HepG2 (cell line): ENCODE measurements around the gene MYL6. TPM values are rescaled to one million over a fixed set of nuclear protein-coding genes. Genes with fewer than 3 reads are reported as not detected.

Experiments
- CAMTA2 ChIP-seq: sonication (generic); formaldehyde crosslinking; IDR thresholded peaks from 2 replicates; pipeline ENCODE4 v1.4.0; 2020; ENCODE audit warnings: mild to moderate bottlenecking, missing genetic modification reagents, borderline replicate concordance
- CEBPB ChIP-seq: IDR thresholded peaks from 2 replicates; pipeline ENCODE4 v1.6.1; 2011; ENCODE audit warnings: low read depth, low read length, improper control_type of control experiment, borderline replicate concordance
- GATAD1 ChIP-seq: IDR thresholded peaks from 2 replicates; pipeline ENCODE4 v1.6.1; 2016; ENCODE audit warnings: missing genetic modification reagents, missing compliant biosample characterization
- GTF3A ChIP-seq: sonication (generic); formaldehyde crosslinking; conservative IDR thresholded peaks from 2 replicates; pipeline ENCODE4 v1.4.0; 2020; ENCODE audit warnings: mild to moderate bottlenecking, missing genetic modification reagents
- HIC2 ChIP-seq: sonication (generic); formaldehyde crosslinking; IDR thresholded peaks from 2 replicates; pipeline ENCODE4 v1.9.0; 2022; ENCODE audit warnings: low read depth, missing genetic modification reagents
- KLF6 ChIP-seq: IDR thresholded peaks from 2 replicates; pipeline ENCODE4 v1.8.0; 2016; ENCODE audit warnings: missing biosample characterization, missing genetic modification reagents
- MEIS2 ChIP-seq: sonication (generic); formaldehyde crosslinking; IDR thresholded peaks from 2 replicates; pipeline ENCODE4 v1.9.0; 2021; ENCODE audit warnings: mild to moderate bottlenecking, missing genetic modification reagents
- NBN ChIP-seq: fragments of 450-650 bp; conservative IDR thresholded peaks from 2 replicates; pipeline ENCODE4 v1.6.1; 2017
- NCOA2 ChIP-seq: sonication (generic); formaldehyde crosslinking; IDR thresholded peaks from 2 replicates; pipeline ENCODE4 v1.8.0; 2022; ENCODE audit warnings: inconsistent platforms
- NR2F6 ChIP-seq, 2 experiments: IDR thresholded peaks; 2 replicates each; pipeline ENCODE4 v1.6.1; 2016; ENCODE audit warnings: antibody characterized with exemption in 1 of 2, mild to moderate bottlenecking in 1 of 2
- PAF1 ChIP-seq: IDR thresholded peaks from 2 replicates; pipeline ENCODE4 v1.6.1; 2016; ENCODE audit warnings: missing genetic modification reagents, missing compliant biosample characterization
- PLRG1 ChIP-seq: fragments of 450-650 bp; conservative IDR thresholded peaks from 2 replicates; pipeline ENCODE4 v1.6.1; 2016
- RCOR2 ChIP-seq: IDR thresholded peaks from 2 replicates; pipeline ENCODE4 v1.6.1; 2016; ENCODE audit warnings: missing biosample characterization, missing genetic modification reagents
- RXRA ChIP-seq: sonication (generic); formaldehyde crosslinking; IDR thresholded peaks from 2 replicates; pipeline ENCODE4 v1.5.1; 2020; ENCODE audit warnings: missing genetic modification reagents
- STAT5B ChIP-seq: sonication (generic); formaldehyde crosslinking; IDR thresholded peaks from 2 replicates; pipeline ENCODE4 v1.4.0; 2020; ENCODE audit warnings: missing genetic modification reagents
- STAT6 ChIP-seq: sonication (generic); formaldehyde crosslinking; IDR thresholded peaks from 2 replicates; pipeline ENCODE4 v1.4.0; 2020; ENCODE audit warnings: missing genetic modification reagents, mild to moderate bottlenecking, borderline replicate concordance
- TCF12 ChIP-seq, 2 experiments: fragments of 450-650 bp in 1 of 2; sonication (generic) in 1 of 2; formaldehyde crosslinking in 1 of 2; IDR thresholded peaks; 2 replicates each; pipeline versions ENCODE4 v1.6.1 to v1.8.0; 2017 to 2022; ENCODE audit warnings: antibody characterized with exemption in 1 of 2, mild to moderate bottlenecking in 1 of 2, missing genetic modification reagents in 1 of 2, moderate library complexity in 1 of 2
- TERF1 ChIP-seq: sonication (generic); formaldehyde crosslinking; IDR thresholded peaks from 2 replicates; pipeline ENCODE4 v1.8.0; 2022; ENCODE audit warnings: mild to moderate bottlenecking, missing genetic modification reagents, moderate library complexity
- TRIM22 ChIP-seq: fragments of 450-650 bp; IDR thresholded peaks from 2 replicates; pipeline ENCODE4 v1.6.1; 2017
- ZBTB8A ChIP-seq: sonication (generic); formaldehyde crosslinking; IDR thresholded peaks from 2 replicates; pipeline ENCODE4 v1.4.0; 2020; ENCODE audit warnings: mild to moderate bottlenecking, low read depth, missing genetic modification reagents, borderline replicate concordance
- ZFP90 ChIP-seq: sonication (generic); formaldehyde crosslinking; IDR thresholded peaks from 2 replicates; pipeline ENCODE4 v1.8.0; 2022; ENCODE audit warnings: missing genetic modification reagents, mild to moderate bottlenecking, inconsistent platforms, borderline replicate concordance
- ZNF543 ChIP-seq: sonication (generic); formaldehyde crosslinking; IDR thresholded peaks from 2 replicates; pipeline ENCODE4 v1.4.0; 2020; ENCODE audit warnings: mild to moderate bottlenecking, missing genetic modification reagents
- ZNF724P ChIP-seq: sonication (generic); formaldehyde crosslinking; IDR thresholded peaks from 2 replicates; pipeline ENCODE4 v1.8.0; 2022; ENCODE audit warnings: missing genetic modification reagents, borderline replicate concordance
- polyA plus RNA-seq, 8 experiments: library from polyadenylated mRNA; depleted of rRNA in 3 of 8; stranded (reverse) in 7 of 8; unstranded in 1 of 8; fragments of >200 nt; fragmentation: Illumina TruSeq in 4 of 8; extraction: Trizol in 4 of 8; gene quantifications; 2 replicates each; pipeline versions ENCODE4 v1.2.1 to v1.2.3, GENCODE V29; 2011 to 2016; ENCODE audit warnings: low read depth in 4 of 8, missing spikeins in 1 of 8, mixed read lengths in 1 of 8; ENCODE audit not compliant: insufficient read depth in 1 of 8
- total RNA-seq, 5 experiments: library from RNA; depleted of rRNA; stranded (reverse); fragments of >200 nt; fragmentation: Illumina TruSeq; extraction: Trizol; gene quantifications; 2 replicates each; pipeline ENCODE4 v1.2.3, GENCODE V29; 2016; ENCODE audit warnings: low read depth in 1 of 5

MYL6 gene
- total and polyA plus RNA-seq, 2 of the 13 experiments (the other 11 are each of a cell fraction or from before 2014, with no cell fraction given) = 1,127 to 1,192 TPM

- TF ChIP-seq CEBPB (peak; percentile 24; the same call in 1 of the 2 replicates), MEIS2 (CRISPR knock-in tag) (no peak), TRIM22 (no peak), GATAD1 (no peak), RXRA (no peak), STAT5B (CRISPR knock-in tag) (no peak), TCF12 (IDR thresholded peaks at IDR 0.05) (no peak), TCF12 (CRISPR knock-in tag; IDR thresholded peaks at IDR 0.05) (no peak), PLRG1 (no peak), ZNF543 (no peak), ZNF724P (no peak), ZBTB8A (CRISPR knock-in tag) (no peak), ZFP90 (CRISPR knock-in tag) (no peak), CAMTA2 (CRISPR knock-in tag) (no peak), NCOA2 (CRISPR knock-in tag) (no peak), HIC2 (CRISPR knock-in tag) (peak; percentile 52; the same call in 1 of the 2 replicates), NR2F6 (IDR thresholded peaks at IDR 0.05) (no peak; the same call in 1 of the 2 replicates), NR2F6 (CRISPR knock-in tag; IDR thresholded peaks at IDR 0.05) (peak; percentile 13; the same call in 1 of the 2 replicates), PAF1 (CRISPR knock-in tag) (no peak), STAT6 (CRISPR knock-in tag) (no peak), RCOR2 (CRISPR knock-in tag) (no peak), TERF1 (CRISPR knock-in tag) (no peak), KLF6 (no peak), NBN (no peak), GTF3A (CRISPR knock-in tag) (no peak)
Measured at GRCh38 chr12:56121204-56121870, 36.8 kb upstream of the MYL6 start (continued).
